Measurements from ENCODE around the gene ONECUT3. TPM values are rescaled to one million over a fixed set of nuclear protein-coding genes. Genes with fewer than 3 reads are reported as not detected.

ONECUT3 gene
- total RNA-seq, 1 experiment from 2014 or later = 0.02 TPM

GRCh38 chr19:1775951-1776605 is 22.8 kb downstream of the ONECUT3 start:
- CTCF ChIA-PET = interaction anchor here (0.7 to 1.3 kb wide), 2 partner anchors 19 to 34 kb away, joined by 3 to 6 read pairs; no protein-coding TSS in a partner anchor
- Mint-ChIP-seq H3K4me3 (ENCODE audit: unreplicated experiment) (no peak overlapping the region), H3K9me3 (ENCODE audit: unreplicated experiment) (peaks cover under 1% of the 10 kb centered on the region), H3K36me3 (ENCODE audit: insufficient read depth, unreplicated experiment) (no peaks in the 10 kb centered on the region), H3K4me1 (ENCODE audit: insufficient read depth, unreplicated experiment) (peaks cover 34% of the 10 kb centered on the region), H3K27ac (ENCODE audit: low read depth, unreplicated experiment) (no peak overlapping the region), H3K27me3 (ENCODE audit: insufficient read depth, unreplicated experiment) (no peaks in the 10 kb centered on the region)
- TF ChIP-seq CTCF (IDR thresholded peaks at IDR 0.05; ENCODE audit: unreplicated experiment) = no peak
- DNase-seq (ENCODE audit: unreplicated experiment) = no peak
- no TSS peak for BruUV-seq (replicated peaks)
- intact Hi-C loops (cut with micrococcal nuclease) = no loop called here
- POLR2A ChIA-PET = no interaction called here

GRCh38 chr19:1776606-1777147 is 23.4 kb downstream of the ONECUT3 start:
- BruUV-seq (replicated peaks) = no TSS peak
- CTCF ChIA-PET = interaction anchor here (0.6 to 1.3 kb wide), 5 partner anchors 9 to 122 kb away, joined by 3 to 6 read pairs (median 3); no protein-coding TSS in a partner anchor

GRCh38 chr19:1777149-1777548 is 23.8 kb downstream of the ONECUT3 start:
- BruUV-seq (replicated peaks) = no TSS peak
- no peak for TF ChIP-seq CTCF (IDR thresholded peaks at IDR 0.05; ENCODE audit: unreplicated experiment)
- POLR2A ChIA-PET = interaction anchor here (0.6 kb wide), 1 partner anchor 8 kb away, joined by 3 read pairs; no protein-coding TSS in a partner anchor
- no peak for DNase-seq (ENCODE audit: unreplicated experiment)
- H3K4me3 Mint-ChIP-seq (ENCODE audit: unreplicated experiment) = no peak overlapping the region
- no peaks in the 10 kb centered on the region for H3K27me3 Mint-ChIP-seq (ENCODE audit: insufficient read depth, unreplicated experiment)
- peaks cover 34% of the 10 kb centered on the region for H3K4me1 Mint-ChIP-seq (ENCODE audit: insufficient read depth, unreplicated experiment)
- H3K27ac Mint-ChIP-seq (ENCODE audit: low read depth, unreplicated experiment) = no peak overlapping the region
- intact Hi-C loops (cut with micrococcal nuclease) = no loop called here
- no peaks in the 10 kb centered on the region for H3K36me3 Mint-ChIP-seq (ENCODE audit: insufficient read depth, unreplicated experiment)
- H3K9me3 Mint-ChIP-seq (ENCODE audit: unreplicated experiment) = no peaks in the 10 kb centered on the region
- CTCF ChIA-PET = interaction anchor here (0.6 to 1.3 kb wide), 6 partner anchors 9 to 122 kb away, joined by 3 to 6 read pairs (median 4); no protein-coding TSS in a partner anchor

More at GRCh38 chr19:1776606-1777147, 23.4 kb downstream of the ONECUT3 start:
- Mint-ChIP-seq H3K4me1 (ENCODE audit: insufficient read depth, unreplicated experiment) (peaks cover 34% of the 10 kb centered on the region), H3K36me3 (ENCODE audit: insufficient read depth, unreplicated experiment) (no peaks in the 10 kb centered on the region), H3K27ac (ENCODE audit: low read depth, unreplicated experiment) (no peak overlapping the region), H3K4me3 (ENCODE audit: unreplicated experiment) (no peak overlapping the region), H3K9me3 (ENCODE audit: unreplicated experiment) (no peaks in the 10 kb centered on the region), H3K27me3 (ENCODE audit: insufficient read depth, unreplicated experiment) (no peaks in the 10 kb centered on the region)
- TF ChIP-seq CTCF (IDR thresholded peaks at IDR 0.05; ENCODE audit: unreplicated experiment) = no peak
- no peak for DNase-seq (ENCODE audit: unreplicated experiment)
- intact Hi-C loops (cut with micrococcal nuclease) = no loop called here
- POLR2A ChIA-PET = no interaction called here

- Mint-ChIP-seq H3K4me1 (ENCODE audit: insufficient read depth, unreplicated experiment) (peaks cover 10% of the 10 kb centered on the region), H3K27ac (ENCODE audit: low read depth, unreplicated experiment) (no peak overlapping the region), H3K9me3 (ENCODE audit: unreplicated experiment) (no peaks in the 10 kb centered on the region), H3K27me3 (ENCODE audit: insufficient read depth, unreplicated experiment) (no peaks in the 10 kb centered on the region), H3K4me3 (ENCODE audit: unreplicated experiment) (no peak overlapping the region), H3K36me3 (ENCODE audit: insufficient read depth, unreplicated experiment) (no peaks in the 10 kb centered on the region)
- POLR2A ChIA-PET = no interaction called here
- CTCF ChIA-PET = interaction anchor here (0.9 kb wide), 1 partner anchor 8 kb away, joined by 3 read pairs; no protein-coding TSS in a partner anchor
- DNase-seq (ENCODE audit: unreplicated experiment) = no peak
- intact Hi-C loops (cut with micrococcal nuclease) = no loop called here
- TF ChIP-seq CTCF (IDR thresholded peaks at IDR 0.05; ENCODE audit: unreplicated experiment) = no peak
- BruUV-seq (replicated peaks) = no TSS peak
Measured at GRCh38 chr19:1779574-1779973, 26.3 kb downstream of the ONECUT3 start.

All from MCF 10A (cell line).